OCI-LY1 (cell line): ENCODE measurements around the gene PCDHGB6.
"Not testable (repeated sequence)": the region's sequence is repeated elsewhere in the genome, so short reads cannot be mapped to it uniquely, and the experiment has no call there.

Experiments
- H2AFZ ChIP-seq: fragments of 200-600 bp; sonication (generic), shearing (Covaris generic); 2 replicates; pipeline ENCODE4 v1.6.0; 2014; ENCODE audit warnings: antibody characterized with exemption, mild to moderate bottlenecking, low read length
- H3F3A ChIP-seq: fragments of 200-600 bp; sonication (generic), shearing (Covaris generic); 2 replicates; pipeline ENCODE4 v1.6.0; 2014; ENCODE audit warnings: mild to moderate bottlenecking, antibody characterized with exemption, low read length, moderate library complexity; ENCODE audit not compliant: insufficient read depth
- H3K27ac ChIP-seq: fragments of 200-600 bp; sonication (generic); 2 replicates; pipeline ENCODE4 v1.5.1; 2014; ENCODE audit warnings: low read length, mixed run types, mild to moderate bottlenecking, low read depth; ENCODE audit not compliant: poor library complexity, severe bottlenecking
- H3K27me3 ChIP-seq: fragments of 200-600 bp; sonication (generic); 2 replicates; pipeline ENCODE4 v1.6.0; 2014; ENCODE audit warnings: antibody characterized with exemption, mild to moderate bottlenecking, low read length, moderate library complexity; ENCODE audit not compliant: insufficient read depth
- H3K36me3 ChIP-seq: fragments of 200-600 bp; sonication (generic); 2 replicates; pipeline ENCODE4 v1.6.1; 2014; ENCODE audit warnings: mild to moderate bottlenecking, antibody characterized with exemption, low read length, moderate library complexity, mixed read lengths; ENCODE audit not compliant: insufficient read depth
- H3K4me1 ChIP-seq: fragments of 200-600 bp; sonication (generic); 2 replicates; pipeline ENCODE4 v1.5.1; 2014; ENCODE audit warnings: mild to moderate bottlenecking, low read length, moderate library complexity; ENCODE audit not compliant: insufficient read depth, severe bottlenecking
- H3K4me2 ChIP-seq: fragments of 200-600 bp; sonication (generic), shearing (Covaris generic); 2 replicates; pipeline ENCODE4 v1.6.1; 2014; ENCODE audit warnings: low read length
- H3K4me3 ChIP-seq: fragments of 200-600 bp; sonication (generic); 2 replicates; pipeline ENCODE4 v1.5.1; 2014; ENCODE audit warnings: low read length, low read depth, mild to moderate bottlenecking, mixed read lengths; ENCODE audit not compliant: poor library complexity, severe bottlenecking
- H3K79me2 ChIP-seq: fragments of 200-600 bp; shearing (Covaris generic); 2 replicates; pipeline ENCODE4 v1.6.1; 2016; ENCODE audit warnings: mixed run types, low read length, mixed read lengths; ENCODE audit not compliant: insufficient read depth
- H3K9ac ChIP-seq: fragments of 200-600 bp; sonication (generic), shearing (Covaris generic); 2 replicates; pipeline ENCODE4 v1.6.1; 2014; ENCODE audit warnings: mild to moderate bottlenecking, low read length, mixed read lengths
- H3K9me2 ChIP-seq: fragments of 200-600 bp; sonication (generic), shearing (Covaris generic); 2 replicates; pipeline ENCODE4 v1.6.1; 2014; ENCODE audit warnings: low read depth, mild to moderate bottlenecking, low read length, mixed read lengths
- H3K9me3 ChIP-seq: fragments of 200-600 bp; shearing (Covaris generic); 2 replicates; pipeline ENCODE4 v1.6.1; 2014; ENCODE audit warnings: low read length, mixed read lengths
- H4K20me1 ChIP-seq: fragments of 200-600 bp; sonication (generic), shearing (Covaris generic); 2 replicates; pipeline ENCODE4 v1.6.0; 2016; ENCODE audit warnings: mild to moderate bottlenecking, low read length; ENCODE audit not compliant: insufficient read depth
- EZH2 ChIP-seq: fragments of 200-600 bp; sonication (generic), shearing (Covaris generic); IDR thresholded peaks from 2 replicates; pipeline ENCODE4 v1.8.0; 2017; ENCODE audit warnings: borderline replicate concordance, mixed run types, mild to moderate bottlenecking, antibody characterized with exemption, low read length, moderate library complexity, mixed read lengths
- TF ChIP-seq, protein P1 (sequence below): fragments of 200-600 bp; sonication (generic), shearing (Covaris generic); IDR thresholded peaks from 2 replicates; pipeline ENCODE4 v1.5.1; 2017; ENCODE audit warnings: mild to moderate bottlenecking, antibody characterized with exemption, low read length, moderate library complexity, mixed read lengths

PCDHGB6 gene

DNA sequence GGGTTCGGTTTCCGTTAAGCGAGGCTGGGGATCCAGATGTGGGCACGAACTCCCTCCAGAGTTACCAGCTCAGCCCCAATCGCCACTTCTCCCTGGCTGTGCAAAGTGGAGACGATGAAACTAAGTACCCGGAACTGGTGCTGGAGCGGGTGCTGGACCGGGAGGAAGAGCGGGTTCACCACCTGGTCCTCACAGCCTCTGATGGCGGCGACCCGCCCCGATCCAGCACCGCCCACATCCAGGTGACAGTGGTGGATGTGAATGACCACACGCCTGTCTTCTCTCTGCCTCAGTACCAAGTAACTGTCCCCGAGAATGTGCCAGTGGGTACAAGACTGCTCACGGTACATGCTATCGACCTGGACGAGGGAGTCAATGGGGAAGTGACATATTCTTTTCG lies 24.5 kb upstream of the PCDHGB6 start:
- H3K27me3 ChIP-seq: no peaks in the 10 kb centered on the region
- H3K9me2 ChIP-seq: no peaks in the 10 kb centered on the region
- no peak overlapping the region for H3K4me2 ChIP-seq
- H4K20me1 ChIP-seq: no peaks in the 10 kb centered on the region
- H3K9ac ChIP-seq: no peak overlapping the region
- H3K27ac ChIP-seq: no peak overlapping the region
- no peaks in the 10 kb centered on the region for H3K79me2 ChIP-seq
- no peaks in the 10 kb centered on the region for H3K4me1 ChIP-seq
- no peaks in the 10 kb centered on the region for H3K36me3 ChIP-seq
- H3K4me3 ChIP-seq: no peak overlapping the region
- H2AFZ ChIP-seq: no peak overlapping the region
- TF ChIP-seq EZH2: no peak
- TF ChIP-seq, protein P1, sequence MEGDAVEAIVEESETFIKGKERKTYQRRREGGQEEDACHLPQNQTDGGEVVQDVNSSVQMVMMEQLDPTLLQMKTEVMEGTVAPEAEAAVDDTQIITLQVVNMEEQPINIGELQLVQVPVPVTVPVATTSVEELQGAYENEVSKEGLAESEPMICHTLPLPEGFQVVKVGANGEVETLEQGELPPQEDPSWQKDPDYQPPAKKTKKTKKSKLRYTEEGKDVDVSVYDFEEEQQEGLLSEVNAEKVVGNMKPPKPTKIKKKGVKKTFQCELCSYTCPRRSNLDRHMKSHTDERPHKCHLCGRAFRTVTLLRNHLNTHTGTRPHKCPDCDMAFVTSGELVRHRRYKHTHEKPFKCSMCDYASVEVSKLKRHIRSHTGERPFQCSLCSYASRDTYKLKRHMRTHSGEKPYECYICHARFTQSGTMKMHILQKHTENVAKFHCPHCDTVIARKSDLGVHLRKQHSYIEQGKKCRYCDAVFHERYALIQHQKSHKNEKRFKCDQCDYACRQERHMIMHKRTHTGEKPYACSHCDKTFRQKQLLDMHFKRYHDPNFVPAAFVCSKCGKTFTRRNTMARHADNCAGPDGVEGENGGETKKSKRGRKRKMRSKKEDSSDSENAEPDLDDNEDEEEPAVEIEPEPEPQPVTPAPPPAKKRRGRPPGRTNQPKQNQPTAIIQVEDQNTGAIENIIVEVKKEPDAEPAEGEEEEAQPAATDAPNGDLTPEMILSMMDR: no peak
- H3F3A ChIP-seq: no peaks in the 10 kb centered on the region
- H3K9me3 ChIP-seq: peaks cover 9% of the 10 kb centered on the region

DNA sequence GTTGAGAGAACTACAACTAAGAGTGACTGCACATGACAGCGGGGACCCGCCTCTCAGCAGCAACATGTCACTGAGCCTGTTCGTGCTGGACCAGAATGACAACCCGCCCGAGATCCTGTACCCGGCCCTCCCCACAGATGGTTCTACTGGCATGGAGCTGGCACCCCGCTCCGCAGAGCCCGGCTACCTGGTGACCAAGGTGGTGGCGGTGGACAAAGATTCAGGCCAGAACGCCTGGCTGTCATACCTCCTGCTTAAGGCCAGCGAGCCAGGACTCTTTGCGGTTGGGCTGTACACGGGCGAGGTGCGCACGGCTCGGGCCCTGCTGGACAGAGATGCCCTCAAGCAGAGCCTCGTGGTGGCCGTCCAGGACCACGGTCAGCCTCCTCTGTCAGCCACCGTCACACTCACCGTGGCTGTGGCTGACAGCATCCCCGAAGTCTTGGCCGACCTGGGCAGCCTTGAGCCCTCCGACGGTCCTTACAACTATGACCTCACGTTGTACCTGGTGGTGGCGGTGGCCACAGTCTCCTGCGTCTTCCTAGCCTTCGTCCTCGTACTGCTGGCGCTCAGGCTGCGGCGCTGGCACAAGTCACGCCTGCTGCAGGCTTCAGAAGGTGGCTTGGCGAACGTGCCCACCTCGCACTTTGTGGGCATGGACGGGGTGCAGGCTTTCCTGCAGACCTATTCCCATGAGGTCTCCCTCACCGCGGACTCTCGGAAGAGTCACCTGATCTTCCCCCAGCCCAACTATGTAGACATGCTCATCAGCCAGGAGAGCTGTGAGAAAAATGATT lies 23.2 kb upstream of the PCDHGB6 start:
- Histone ChIP-seq H3K36me3 (no peaks in the 10 kb centered on the region), H4K20me1 (no peaks in the 10 kb centered on the region), H3K4me3 (no peak overlapping the region), H3K9ac (no peak overlapping the region), H2AFZ (no peak overlapping the region), H3K9me3 (peaks cover 12% of the 10 kb centered on the region), H3K79me2 (no peaks in the 10 kb centered on the region), H3K4me1 (no peaks in the 10 kb centered on the region), H3K27ac (no peak overlapping the region), H3K9me2 (no peaks in the 10 kb centered on the region), H3K4me2 (no peak overlapping the region), H3F3A (no peaks in the 10 kb centered on the region), H3K27me3 (no peaks in the 10 kb centered on the region)
- no peak for TF ChIP-seq EZH2
- TF ChIP-seq, protein P1: no peak

- H3K9me2 ChIP-seq, H3K4me2 ChIP-seq, H3K79me2 ChIP-seq, H2AFZ ChIP-seq, H3K9ac ChIP-seq, H3K4me3 ChIP-seq, H3F3A ChIP-seq, H3K27me3 ChIP-seq, H3K27ac ChIP-seq, H3K4me1 ChIP-seq, H3K36me3 ChIP-seq, H4K20me1 ChIP-seq: not testable (repeated sequence)
- peaks cover 13% of the 10 kb centered on the region for H3K9me3 ChIP-seq
Observed at GRCh38 chr5:141387557-141388311, 20.1 kb upstream of the PCDHGB6 start, which contains the start of gene PCDHGB4. Gene PCDHGB4 (plus strand): TSS chr5:141387698. CDS start chr5:141387885, 187 bp downstream.
